Panc1 (cell line): ENCODE results near the gene MECR.

Experiments used
- CTCF ChIP-seq: fragments of 450-650 bp; IDR thresholded peaks from 2 replicates; pipeline ENCODE4 v1.5.1; 2017; ENCODE audit warnings: mild to moderate bottlenecking
- POLR2AphosphoS5 ChIP-seq: IDR thresholded peaks from 2 replicates; pipeline ENCODE4 v1.6.1; 2012; ENCODE audit warnings: mild to moderate bottlenecking, low read depth, low read length, moderate library complexity
- REST ChIP-seq, 2 experiments: IDR thresholded peaks; 2 replicates each; pipeline ENCODE4 v1.6.1; 2011 to 2012; ENCODE audit warnings: low read depth in 2 of 2, control low read depth in 1 of 2, low read length in 1 of 2, mild to moderate bottlenecking in 1 of 2, moderate library complexity in 1 of 2; ENCODE audit not compliant: insufficient read depth in 1 of 2
- SIN3A ChIP-seq: IDR thresholded peaks from 2 replicates; pipeline ENCODE4 v1.6.1; 2012; ENCODE audit warnings: low read depth, mild to moderate bottlenecking, low read length, moderate library complexity, borderline replicate concordance; ENCODE audit not compliant: insufficient read depth

- TF ChIP-seq POLR2AphosphoS5 (no peak), CTCF (no peak), SIN3A (no peak), REST (IDR thresholded peaks at IDR 0.05; ENCODE audit: insufficient read depth in 1 of 2, low read depth in 2 of 2, low read length in 1 of 2) (no peak)
Observed at GRCh38 chr1:29190718-29191117, 40.0 kb downstream of the MECR start.
